Stimulated activated CD8-positive, alpha-beta memory T cell treated with anti-CD3 and anti-CD28 coated beads, Interleukin-2, amount 100 ng/mL, for 1 hour (primary cell): Measurements from ENCODE around the gene CLCN7.
"Not testable (repeated sequence)": the region's sequence is repeated elsewhere in the genome, so short reads cannot be mapped to it uniquely, and the experiment has no call there.

ENCODE experiments used
- DNase-seq, 2 donors: peaks; one replicate each; pipeline ENCODE4 v3.0.0-alpha.2; 2020; ENCODE audit warnings: low read depth in 2 of 2

CLCN7 gene

DNA sequence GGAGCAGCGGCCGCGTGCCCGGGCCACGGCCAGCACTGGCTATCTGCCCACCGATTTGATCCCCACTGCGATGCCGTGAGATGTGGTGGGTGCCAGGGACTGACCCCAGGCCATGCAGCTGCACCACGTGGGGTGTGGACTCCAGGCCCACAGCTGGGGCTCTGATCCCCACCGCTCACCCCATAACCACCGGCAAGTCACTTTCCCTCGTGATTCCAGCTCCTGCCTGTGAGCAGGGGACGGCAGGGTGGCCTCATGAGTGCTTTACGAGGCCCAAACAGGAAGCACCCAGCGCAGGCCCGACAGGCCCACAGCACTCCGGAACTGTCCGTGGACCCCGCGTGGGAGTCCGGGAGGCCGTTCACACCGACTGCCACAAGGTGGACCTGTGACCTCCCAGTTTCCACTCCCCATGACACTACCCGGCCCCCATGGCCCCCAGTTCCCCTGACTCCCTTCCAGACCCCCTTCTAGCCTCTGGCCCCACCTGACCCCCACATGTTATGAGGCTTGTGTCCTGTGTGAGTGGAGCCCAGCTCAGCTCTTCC, 13.3 kb upstream of the CLCN7 start:
- no peak for DNase-seq

DNA sequence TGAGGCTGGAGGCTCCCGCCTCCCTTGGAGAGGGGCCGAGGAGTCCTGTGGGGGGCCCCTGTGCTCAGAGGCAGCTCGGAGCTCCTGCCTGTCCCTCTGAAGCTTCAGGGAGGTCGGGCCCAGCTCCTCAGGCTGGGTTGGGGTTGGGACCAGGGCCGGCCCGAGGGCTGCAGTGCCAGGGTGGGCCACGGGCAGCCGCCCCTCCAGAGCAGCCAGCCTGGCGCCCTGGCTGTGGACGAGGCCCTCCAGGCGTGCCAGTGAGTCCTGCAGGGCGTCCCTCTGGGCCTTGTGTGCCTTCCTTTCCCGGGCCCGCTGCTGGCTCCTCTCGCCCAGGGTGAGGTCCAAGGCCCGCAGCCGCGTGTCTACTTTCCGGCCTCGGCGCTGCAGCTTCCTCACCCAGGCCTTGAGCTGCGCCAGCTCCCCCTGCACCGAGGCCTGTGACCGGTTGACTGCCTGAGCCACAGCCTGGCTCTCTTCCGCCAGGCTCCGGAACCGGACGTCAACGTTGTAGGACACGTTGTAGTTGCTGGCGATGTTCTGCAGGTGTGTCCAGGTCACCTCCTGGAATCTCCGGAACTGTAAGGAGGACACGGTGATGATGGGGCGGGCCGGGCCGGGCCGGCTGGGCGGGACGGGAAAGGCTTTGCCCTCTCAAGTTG, 12.7 kb upstream of the CLCN7 start:
- DNase-seq = no peak

DNA sequence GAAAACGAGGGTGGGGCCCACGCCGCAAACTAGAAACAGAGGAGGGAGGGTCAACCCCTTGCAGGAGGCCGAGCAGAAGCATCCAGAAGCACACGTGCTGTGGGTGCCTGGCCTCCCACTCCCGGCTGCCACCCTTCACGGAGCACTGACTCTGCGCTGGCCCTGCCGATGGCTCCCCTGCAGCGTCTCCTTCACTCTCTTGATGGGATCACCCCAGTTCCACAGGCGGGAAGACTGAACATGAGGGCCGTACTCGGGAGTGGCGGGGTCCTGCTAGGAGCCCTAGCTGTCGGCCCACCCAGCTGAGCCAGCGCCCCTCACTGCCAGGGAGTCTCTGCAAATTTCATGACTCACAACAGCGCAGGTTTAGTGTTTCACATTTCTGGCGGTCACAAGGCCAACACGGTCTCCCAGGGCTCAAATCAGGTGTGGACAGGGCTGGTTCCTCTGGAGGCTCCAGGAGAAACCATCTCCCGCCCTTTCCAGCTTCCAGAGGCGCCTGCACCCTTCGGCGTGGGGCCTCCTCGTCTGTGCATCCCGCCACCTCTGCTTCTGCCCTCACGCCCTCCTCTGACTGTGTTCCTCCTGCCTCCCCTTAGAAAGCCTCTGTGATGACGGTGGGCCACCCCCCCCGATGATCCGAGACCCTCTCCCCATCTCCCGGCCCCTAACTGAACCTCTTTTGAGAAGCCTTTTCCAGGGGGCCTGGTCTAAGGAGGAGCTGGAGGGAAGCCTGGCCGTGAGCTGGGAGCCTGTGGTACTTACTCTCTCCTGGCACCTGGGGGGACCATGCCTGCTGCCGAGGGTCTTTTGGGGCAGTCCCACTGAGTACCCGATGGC, 11.9 kb upstream of the CLCN7 start:
- no peak for DNase-seq

DNA sequence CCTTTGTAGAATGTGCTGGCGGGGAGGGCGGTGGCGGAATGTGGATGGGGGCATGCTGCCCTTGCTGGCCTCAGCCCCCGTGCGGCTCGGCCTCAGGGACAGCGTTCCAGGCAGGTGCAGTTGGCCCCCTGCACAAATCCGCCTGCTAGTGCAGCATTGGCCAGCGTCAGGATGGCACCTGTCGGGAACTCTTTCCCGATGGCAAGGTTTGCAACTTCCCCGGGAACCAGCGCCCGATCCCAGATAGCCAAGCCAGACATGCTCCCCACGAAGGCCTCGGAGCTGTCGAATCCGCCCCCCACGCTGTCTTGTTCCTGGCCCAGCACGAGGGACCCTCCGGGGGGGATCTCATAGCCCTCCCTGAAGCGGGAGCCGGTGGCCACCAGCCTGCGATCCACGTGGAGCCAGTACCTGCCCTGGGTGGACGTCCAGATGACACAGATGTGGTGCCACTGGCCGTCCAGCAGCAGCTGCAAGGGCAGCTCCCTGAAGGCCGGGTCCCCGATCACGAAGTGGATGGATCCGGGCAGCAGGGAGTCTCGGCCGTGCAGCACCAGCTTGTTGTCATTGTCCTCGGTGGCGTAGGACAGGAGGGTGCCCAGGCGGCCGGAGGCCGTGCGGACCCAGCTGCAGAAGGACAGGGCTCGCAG, 11.1 kb upstream of the CLCN7 start:
- DNase-seq = no peak

DNA sequence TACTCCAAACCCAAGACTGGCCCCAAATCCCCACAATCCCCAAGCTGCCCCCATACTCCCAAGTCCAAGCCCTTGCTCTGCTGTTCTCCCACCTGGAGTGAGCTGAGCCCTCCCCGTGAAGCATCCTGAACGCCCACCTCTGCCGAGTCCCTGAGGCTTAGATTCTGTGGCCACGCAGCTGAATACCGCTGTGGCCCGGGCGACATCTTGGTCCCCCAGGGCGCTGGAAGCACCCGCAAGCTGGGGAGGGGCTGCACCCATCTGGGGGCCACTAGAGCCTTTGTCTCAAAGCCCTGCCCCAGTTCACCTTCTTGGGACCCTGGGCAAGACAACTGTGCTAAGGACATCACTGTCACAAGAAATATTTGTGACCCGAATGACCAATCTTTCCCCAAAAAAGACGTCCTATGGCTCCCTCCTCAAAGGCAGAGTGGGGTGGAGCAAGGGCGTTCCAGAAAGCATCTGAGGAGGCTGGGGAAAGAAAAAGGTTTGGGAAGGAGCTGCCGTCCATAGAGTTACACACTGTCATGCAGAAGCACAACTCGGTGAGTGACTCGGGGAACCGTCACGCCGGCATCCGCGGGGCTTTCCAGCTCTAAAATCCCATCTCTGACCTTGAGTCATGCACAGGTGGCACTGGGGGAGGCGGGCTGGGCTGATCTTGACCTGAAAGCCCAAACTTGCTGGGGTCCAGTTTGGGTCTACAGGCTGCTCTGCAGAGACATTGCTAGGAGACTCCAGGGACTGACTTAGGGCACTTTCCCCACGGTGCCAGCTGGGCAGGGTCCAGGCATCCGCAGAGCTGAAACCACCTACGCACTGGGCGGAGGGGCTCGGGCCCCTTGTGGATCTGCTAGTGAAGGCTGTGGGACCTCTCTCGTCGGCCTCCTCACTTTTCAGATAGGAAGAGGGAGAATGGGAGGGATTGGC, 7.3 kb upstream of the CLCN7 start:
- no peak for DNase-seq

DNA sequence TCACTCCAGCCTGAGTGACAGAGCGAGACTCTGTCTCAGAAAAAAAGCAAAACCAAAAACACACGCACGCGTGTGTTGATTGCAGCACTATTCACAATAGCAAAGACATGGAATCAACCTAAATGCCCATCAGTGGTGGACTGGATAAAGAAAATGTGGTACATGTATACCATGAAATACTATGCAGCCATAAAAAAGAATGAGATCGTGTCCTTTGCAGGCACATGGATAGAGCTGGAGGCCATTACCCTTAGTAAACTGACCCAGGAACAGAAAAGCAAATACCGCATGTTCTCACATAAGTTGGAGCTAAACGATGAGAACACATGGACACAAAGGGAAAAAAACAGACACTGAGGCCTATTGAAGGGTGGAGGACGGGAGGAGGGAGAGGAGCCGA, 4.1 kb upstream of the CLCN7 start:
- DNase-seq = not testable (repeated sequence)

DNA sequence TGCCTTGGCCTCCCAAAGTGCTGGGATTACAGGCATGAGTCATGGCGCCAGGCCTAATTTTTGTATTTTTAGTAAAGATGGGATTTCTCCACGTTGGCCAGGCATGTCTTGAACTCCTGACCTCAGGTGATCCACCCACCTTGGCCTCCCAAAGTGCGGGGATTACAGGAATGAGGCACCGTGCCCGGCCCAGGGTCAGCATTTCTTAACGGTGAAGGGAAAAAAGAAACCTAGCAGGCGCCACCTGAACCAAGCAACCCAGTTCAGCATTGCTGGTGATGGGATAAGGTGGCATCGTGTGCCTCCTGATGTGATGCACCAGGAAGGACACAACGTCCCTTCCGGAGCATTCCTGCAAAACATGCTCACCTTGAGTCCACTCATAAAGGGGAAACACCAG, 2.2 kb upstream of the CLCN7 start:
- no peak for DNase-seq

DNA sequence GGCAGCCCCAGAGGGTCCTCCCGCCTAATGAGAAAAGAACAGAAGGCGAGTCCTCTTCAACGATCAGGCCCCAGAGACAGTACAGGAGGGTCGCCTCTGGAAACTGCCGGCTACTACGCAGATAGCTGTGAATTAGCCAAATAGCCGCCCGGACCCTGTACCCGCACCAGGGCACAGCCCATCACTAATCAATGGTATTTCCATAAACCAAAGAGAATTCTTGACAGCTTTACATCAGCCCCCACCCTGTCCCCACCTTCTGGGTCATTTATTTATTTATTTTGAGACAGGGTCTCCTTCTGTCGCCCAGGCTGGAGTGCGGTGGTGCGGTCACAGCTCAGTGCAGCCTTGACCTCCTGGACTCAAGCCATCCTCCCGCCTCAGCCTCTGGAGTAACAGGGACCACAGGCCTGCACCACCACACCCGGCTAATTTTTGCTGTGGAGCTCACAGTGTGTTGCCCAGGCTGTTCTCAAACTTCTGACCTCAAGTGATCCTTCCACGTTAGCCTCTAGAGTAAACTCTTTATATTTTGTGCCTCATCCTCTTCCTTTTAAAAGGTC, 805 bp upstream of the CLCN7 start:
- no peak for DNase-seq

DNA sequence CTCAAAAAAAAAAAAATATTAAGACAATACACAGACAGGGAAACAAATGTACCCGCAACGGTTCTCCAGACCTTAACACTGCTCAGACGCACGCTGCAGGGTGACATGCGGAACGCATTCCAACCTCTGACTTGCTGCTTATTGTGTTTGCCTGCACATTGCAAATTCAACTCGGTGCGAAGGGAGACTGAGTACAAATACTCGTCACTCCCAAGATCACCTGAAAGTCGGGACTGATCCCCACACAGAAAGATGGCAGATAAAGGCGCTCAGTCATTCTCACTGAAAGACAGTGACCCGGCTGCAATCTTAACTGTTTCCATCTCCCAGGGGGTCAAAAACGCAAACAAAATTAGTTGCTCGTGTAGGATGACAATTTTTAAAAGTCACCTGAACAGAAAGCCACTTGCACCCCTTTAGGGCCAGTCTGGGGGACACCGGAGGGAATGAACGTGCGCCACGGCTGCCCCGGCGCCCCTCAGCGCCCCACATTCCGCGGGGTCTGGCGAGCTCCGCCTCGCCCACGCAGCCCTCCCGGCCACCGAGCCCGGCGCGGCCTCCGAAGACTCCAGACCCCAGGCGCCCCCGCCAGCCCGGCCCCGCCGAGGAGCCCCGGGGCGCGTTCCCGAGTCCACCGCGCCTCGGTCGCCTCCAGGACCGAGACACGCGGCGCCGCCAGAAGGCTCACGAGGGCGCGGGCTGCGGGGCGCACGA, 589 bp downstream of the CLCN7 start:
- DNase-seq = no peak

DNA sequence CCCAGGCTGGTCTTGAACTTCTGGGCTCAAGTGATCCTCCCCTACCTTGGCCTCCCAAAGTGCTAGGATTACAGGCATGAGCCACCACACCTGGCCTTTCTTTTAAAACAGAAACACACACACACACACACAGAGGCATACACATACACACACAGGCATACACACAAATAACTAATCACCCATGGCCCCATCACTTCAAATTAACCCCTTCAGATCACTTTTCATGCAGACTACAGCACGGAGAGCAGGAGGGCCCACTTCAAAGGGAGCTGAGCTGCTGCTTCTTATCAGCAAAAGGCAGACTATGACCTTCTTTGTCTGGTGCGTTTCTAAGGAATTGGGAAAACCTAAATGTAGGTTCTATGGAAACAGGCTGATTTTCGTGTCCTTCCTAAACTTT, 1.9 kb downstream of the CLCN7 start:
- no peak for DNase-seq

DNA sequence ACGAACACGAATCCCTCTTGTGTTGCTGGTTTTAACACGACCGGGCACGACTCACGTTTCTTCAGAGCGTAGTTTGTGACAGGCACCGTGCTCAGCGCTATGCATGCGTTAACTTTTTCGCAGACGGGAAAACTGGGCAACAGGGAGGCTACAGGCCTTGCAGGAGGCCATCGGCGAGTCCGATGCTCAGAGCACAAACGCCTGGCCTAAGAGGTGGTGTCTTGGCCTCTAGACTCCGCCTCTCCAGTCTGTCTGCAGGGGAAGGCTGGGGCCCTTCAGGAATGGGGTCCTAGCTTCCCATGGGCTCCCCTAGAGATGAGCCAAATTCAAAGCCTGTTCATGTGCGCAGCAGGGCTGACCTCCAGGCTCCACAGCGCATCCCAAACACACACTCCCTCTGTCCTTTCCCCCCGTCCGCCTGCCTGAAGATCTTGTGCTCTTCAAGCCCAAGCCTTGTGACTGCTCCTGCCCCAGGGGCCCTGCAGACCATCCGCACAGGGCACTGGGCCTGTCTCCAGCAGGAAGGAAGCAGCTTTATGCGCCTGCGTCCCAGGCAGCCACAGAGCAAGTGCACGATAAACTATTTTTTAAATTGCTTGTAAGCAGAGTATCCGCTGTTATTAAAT, 3.1 kb downstream of the CLCN7 start:
- no peak for DNase-seq

DNA sequence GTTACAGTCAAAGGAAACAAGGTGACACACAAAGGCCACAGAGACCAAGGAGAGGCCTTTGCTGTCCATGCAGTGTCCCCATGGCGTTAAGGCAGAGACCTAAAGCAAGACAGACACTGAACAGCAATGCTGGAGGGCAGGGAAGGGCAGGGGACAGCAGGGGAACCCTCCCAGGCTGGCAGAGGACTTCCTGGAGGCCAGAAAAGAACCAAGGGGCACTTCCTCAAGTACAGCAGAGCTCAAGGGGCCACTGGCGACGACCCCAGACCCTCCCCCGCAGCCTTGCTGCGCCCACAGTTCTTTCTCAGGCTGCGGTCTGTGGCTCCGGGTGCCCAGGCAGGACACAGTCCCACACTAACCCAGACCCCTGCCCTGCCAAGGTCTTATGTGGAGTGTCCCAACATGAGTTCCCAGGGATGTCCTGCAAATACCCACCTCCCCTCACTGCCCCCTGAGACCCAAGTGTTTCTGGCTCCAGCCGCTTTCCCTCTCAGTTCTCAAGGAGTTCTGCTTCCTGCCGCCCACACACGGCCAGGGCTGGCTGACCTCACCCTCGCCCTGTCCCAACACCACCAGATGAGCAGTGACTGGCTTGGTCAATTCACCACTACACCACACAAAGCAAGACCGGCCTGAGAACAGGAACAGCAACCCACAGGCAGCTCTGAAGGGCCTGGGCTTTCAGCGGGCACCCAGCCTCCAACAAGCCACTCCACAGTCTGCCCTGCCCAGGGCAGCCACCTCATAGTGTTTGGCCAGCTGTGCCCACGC, 4.2 kb downstream of the CLCN7 start:
- DNase-seq = no peak

DNA sequence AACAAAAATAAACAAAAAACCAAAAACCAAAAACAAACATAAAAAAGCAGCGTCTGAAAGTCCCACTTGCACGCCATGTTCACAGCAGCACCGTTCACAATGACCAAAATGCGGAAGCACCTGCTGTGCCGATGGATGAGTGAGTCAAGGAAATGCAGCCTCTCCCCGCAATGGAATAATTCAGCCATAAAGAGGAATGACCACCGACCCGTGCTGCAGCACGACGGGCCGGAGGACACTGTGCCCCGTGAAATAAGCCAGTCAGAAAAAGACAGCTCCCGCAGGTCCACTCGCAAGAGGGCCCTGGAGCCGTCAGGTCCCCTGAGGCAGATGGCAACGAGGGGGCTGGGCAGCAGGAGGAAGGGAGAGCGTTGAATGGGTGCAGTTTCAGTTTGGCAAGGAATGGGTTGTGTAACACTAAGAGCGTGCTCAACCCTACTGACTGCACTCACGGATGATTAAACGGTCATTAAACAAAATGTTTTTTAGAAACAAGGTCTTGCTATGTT, 5.1 kb downstream of the CLCN7 start:
- DNase-seq = no peak

DNA sequence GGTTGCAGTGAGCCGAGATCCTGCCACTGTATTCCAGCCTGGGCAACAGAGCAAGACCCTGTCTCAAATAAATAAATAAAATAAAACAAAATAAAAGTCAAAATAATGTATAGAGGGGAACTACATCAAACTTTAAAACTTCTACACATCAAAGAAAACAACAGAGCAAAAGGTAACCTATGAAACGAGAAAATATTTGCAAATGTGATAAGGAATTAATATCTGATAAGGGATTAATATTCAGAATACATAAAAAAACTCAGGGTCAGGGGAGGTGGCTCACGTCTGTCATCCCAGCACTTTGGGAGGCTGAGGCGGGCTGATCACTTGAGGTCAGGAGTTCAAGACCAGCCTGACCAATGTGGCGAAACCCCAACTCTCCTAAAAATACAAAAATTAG, 5.7 kb downstream of the CLCN7 start:
- DNase-seq = not testable (repeated sequence)

DNA sequence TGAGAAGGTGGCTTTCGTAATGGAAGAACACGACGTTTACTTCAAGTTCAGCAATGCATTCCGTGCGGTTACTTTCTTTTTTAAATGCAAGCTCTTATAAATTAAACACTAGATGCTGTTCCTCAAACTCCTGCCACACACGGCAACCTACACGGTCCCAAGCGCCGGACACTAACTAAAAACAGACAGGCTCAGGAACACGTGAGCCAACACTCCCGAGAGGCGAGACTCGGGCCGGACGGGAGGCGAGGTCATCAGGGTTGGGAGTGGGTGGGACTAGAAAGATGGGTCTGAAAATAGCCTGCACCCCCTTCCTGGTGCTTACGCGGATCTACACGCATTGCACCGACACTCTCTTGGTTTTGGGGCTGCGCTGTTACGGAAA, 6.4 kb downstream of the CLCN7 start:
- DNase-seq = no peak

DNA sequence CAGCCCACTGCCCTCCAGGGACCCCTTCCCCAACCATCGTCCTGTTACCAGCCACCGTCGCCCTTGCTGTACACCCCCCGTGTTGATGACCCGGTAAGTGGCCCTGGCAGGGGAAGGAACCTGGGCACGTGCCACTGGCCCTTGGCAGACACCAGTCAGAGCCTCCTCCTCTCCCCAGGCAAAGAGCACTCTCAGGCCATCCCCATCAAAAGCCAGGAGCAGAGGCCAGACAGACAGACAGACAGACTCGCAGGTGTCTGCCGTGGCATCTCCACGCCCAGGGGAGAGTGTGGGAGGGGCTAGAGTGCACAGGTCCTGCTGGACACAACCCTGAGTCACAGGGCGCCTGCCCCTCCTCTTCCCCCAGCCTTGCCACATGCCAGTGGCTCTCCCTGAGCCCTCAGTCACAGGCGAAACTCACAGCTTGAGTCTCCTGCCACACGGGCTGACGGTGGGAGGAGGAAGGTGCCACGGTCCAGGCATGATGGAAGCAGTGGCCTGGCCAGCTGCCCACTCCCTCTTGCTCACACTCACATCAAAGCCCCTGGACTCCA, 7.8 kb downstream of the CLCN7 start:
- no peak for DNase-seq

DNA sequence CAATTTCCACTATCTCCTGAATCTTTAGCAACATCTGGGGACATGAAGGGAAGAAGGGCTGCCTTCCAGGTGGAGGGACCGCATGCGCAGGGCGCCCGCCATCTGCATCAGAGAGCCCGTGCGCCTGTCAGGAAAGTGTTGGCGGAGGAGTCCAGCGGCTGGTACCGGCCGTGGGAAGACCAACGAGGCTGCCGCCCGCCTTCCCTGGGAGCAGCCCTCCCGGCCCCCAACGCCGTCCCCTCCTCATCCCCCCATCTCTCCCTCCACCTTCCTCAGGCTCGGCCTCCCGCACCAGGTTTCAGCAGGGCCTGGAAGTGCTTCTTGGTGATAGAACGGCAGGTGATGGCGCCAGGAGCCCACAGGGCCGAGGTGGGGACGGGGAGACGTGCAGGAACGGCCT, 8.8 kb downstream of the CLCN7 start:
- no peak for DNase-seq

DNA sequence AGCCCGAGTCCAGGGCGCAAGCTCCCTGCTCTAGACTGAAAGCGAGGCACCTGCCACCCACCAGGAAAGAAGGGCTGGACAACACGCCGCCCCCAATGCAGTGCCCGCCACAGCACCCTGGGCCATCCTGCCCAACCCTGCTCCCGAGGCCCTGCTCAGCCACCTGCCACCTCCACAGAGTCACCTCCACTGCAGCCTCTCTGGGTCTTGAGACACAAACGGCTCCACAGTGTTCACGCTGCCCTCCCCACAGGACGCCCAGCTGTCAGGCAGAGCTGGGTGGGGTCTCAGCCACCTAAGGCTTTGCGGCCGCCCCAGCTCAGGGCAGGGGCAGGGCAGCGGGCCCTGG, 9.3 kb downstream of the CLCN7 start:
- no peak for DNase-seq
